Endodermal cell (in vitro differentiated cells): Measurements from ENCODE around the gene IFNE. TPM values are rescaled to one million over a fixed set of nuclear protein-coding genes. Genes with fewer than 3 reads are reported as not detected.

Experiments
- DNase-seq: peaks from one replicate; pipeline ENCODE4 v3.0.0-alpha.2; 2017
- H3K27ac ChIP-seq: 2 replicates; pipeline ENCODE4 v1.5.1; 2013; ENCODE audit warnings: mild to moderate bottlenecking, low read depth, low read length, moderate library complexity
- H3K27me3 ChIP-seq: 2 replicates; pipeline ENCODE4 v1.6.1; 2013; ENCODE audit warnings: mild to moderate bottlenecking, low read length, moderate library complexity; ENCODE audit not compliant: insufficient read depth, control insufficient read depth, poor library complexity, severe bottlenecking
- H3K36me3 ChIP-seq: 2 replicates; pipeline ENCODE4 v1.7.0; 2013; ENCODE audit warnings: mild to moderate bottlenecking, low read length, moderate library complexity; ENCODE audit not compliant: control insufficient read depth, insufficient read depth
- H3K4me1 ChIP-seq: one replicate; pipeline ENCODE4 v1.7.0; 2013; ENCODE audit warnings: low read length; ENCODE audit not compliant: control insufficient read depth, insufficient read depth
- H3K4me3 ChIP-seq: 2 replicates; pipeline ENCODE4 v1.5.1; 2013; ENCODE audit warnings: mild to moderate bottlenecking, low read length, moderate library complexity
- H3K9ac ChIP-seq: 2 replicates; pipeline ENCODE4 v1.6.1; 2013; ENCODE audit warnings: mild to moderate bottlenecking, low read length, moderate library complexity; ENCODE audit not compliant: poor library complexity, severe bottlenecking; ENCODE audit errors: extremely low read depth
- H3K9me3 ChIP-seq: 2 replicates; pipeline ENCODE4 v1.6.1; 2013; ENCODE audit warnings: mild to moderate bottlenecking, low read length, moderate library complexity; ENCODE audit not compliant: control insufficient read depth
- H3K27ac Mint-ChIP-seq: 2 replicates; pipeline ENCODE4 v1.8.0; 2020; ENCODE audit warnings: mixed read lengths
- H3K27me3 Mint-ChIP-seq: 2 replicates; pipeline ENCODE4 v1.8.0; 2021; ENCODE audit warnings: mild to moderate bottlenecking, mixed read lengths; ENCODE audit not compliant: insufficient read depth
- H3K36me3 Mint-ChIP-seq: 2 replicates; pipeline ENCODE4 v1.8.0; 2020; ENCODE audit warnings: low read depth, mixed read lengths
- H3K4me1 Mint-ChIP-seq: 2 replicates; pipeline ENCODE4 v1.8.0; 2020; ENCODE audit warnings: mixed read lengths
- H3K4me3 Mint-ChIP-seq: 2 replicates; pipeline ENCODE4 v1.8.0; 2020; ENCODE audit warnings: mild to moderate bottlenecking, moderate library complexity, mixed read lengths
- H3K9me3 Mint-ChIP-seq: 2 replicates; pipeline ENCODE4 v1.8.0; 2020; ENCODE audit warnings: mild to moderate bottlenecking, mixed read lengths
- CTCF ChIP-seq: fragments of 200-600 bp; sonication (generic); conservative IDR thresholded peaks from 2 replicates; pipeline ENCODE4 v1.5.0; 2021; ENCODE audit warnings: antibody characterized with exemption, mild to moderate bottlenecking
- WGBS, 2 experiments: methylation state at CpG; one replicate each; pipeline versions ENCODE4 v1.1.5 to v1.1.7; 2013; ENCODE audit warnings: missing lambda C conversion rate in 2 of 2, mixed read lengths in 1 of 2; ENCODE audit not compliant: insufficient coverage in 1 of 2, insufficient read length in 1 of 2; 5-methylcytosine and 5-hydroxymethylcytosine counted together
- total RNA-seq, 2 donors: library from RNA; stranded (reverse); fragmentation: NEBNext Ultra II Directional in 1 of 2; extraction: Animal tissue kit (Norgen Biotek cat#: 25700) in 1 of 2; gene quantifications; 2 replicates in 1 of 2; 3 replicates in 1 of 2; pipeline ENCODE4 v1.2.1, GENCODE V29; 2021

Gene IFNE
- total RNA-seq, 2 donors from 2014 or later, result 1.5 to 2.0 TPM

GRCh38 chr9:21481470-21482056 lies 550 bp downstream of the IFNE start:
- Histone ChIP-seq H3K36me3 (no peaks in the 10 kb centered on the region), H3K9ac (no peak overlapping the region), H3K9me3 (no peaks in the 10 kb centered on the region), H3K4me3 (no peak overlapping the region), H3K4me1 (no peaks in the 10 kb centered on the region), H3K27ac (no peak overlapping the region), H3K27me3 (no peaks in the 10 kb centered on the region)
- H3K36me3 Mint-ChIP-seq, result no peaks in the 10 kb centered on the region
- 79 to 100% methylated on average over 1 of the region's 1 CpG for WGBS, 2 experiments
- no peak for DNase-seq
- peaks cover 9% of the 10 kb centered on the region for H3K4me1 Mint-ChIP-seq
- H3K27me3 Mint-ChIP-seq, result no peaks in the 10 kb centered on the region
- no peak overlapping the region for H3K4me3 Mint-ChIP-seq
- no peaks in the 10 kb centered on the region for H3K9me3 Mint-ChIP-seq
- no peak overlapping the region for H3K27ac Mint-ChIP-seq
- TF ChIP-seq CTCF, result no peak

GRCh38 chr9:21479152-21479702 lies 2.9 kb downstream of the IFNE start:
- WGBS, 2 experiments, result 78 to 90% methylated on average over 7 of the region's 8 CpGs
- DNase-seq, result no peak
- Histone ChIP-seq H3K27me3 (no peaks in the 10 kb centered on the region), H3K36me3 (no peaks in the 10 kb centered on the region), H3K9me3 (no peaks in the 10 kb centered on the region), H3K9ac (no peak overlapping the region), H3K4me1 (no peaks in the 10 kb centered on the region), H3K27ac (no peak overlapping the region), H3K4me3 (no peak overlapping the region)
- TF ChIP-seq CTCF, result no peak
- Mint-ChIP-seq H3K36me3 (peaks cover 4% of the 10 kb centered on the region), H3K9me3 (no peaks in the 10 kb centered on the region), H3K4me1 (peaks cover 9% of the 10 kb centered on the region), H3K27ac (no peak overlapping the region), H3K4me3 (no peak overlapping the region), H3K27me3 (no peaks in the 10 kb centered on the region)

- Mint-ChIP-seq H3K4me1 (peaks cover 11% of the 10 kb centered on the region), H3K4me3 (no peak overlapping the region), H3K9me3 (no peaks in the 10 kb centered on the region), H3K36me3 (peaks cover 4% of the 10 kb centered on the region), H3K27me3 (no peaks in the 10 kb centered on the region), H3K27ac (no peak overlapping the region)
- Histone ChIP-seq H3K27ac (no peak overlapping the region), H3K36me3 (no peaks in the 10 kb centered on the region), H3K9ac (no peak overlapping the region), H3K4me1 (no peaks in the 10 kb centered on the region), H3K27me3 (no peaks in the 10 kb centered on the region), H3K4me3 (no peak overlapping the region), H3K9me3 (no peaks in the 10 kb centered on the region)
- 98 to 100% methylated on average over 1 to 2 of the region's 2 CpGs for whole genome bisulfite sequencing, 2 experiments
- DNase-seq, result no peak
- TF ChIP-seq CTCF, result no peak
Measured at GRCh38 chr9:21477466-21477865, 4.6 kb downstream of the IFNE start.
